OCI-LY1 (cell line): ENCODE results near the gene TMEM229B.

ENCODE experiments used
- H2AFZ ChIP-seq: fragments of 200-600 bp; sonication (generic), shearing (Covaris generic); 2 replicates; pipeline ENCODE4 v1.6.0; 2014; ENCODE audit warnings: antibody characterized with exemption, mild to moderate bottlenecking, low read length
- H3F3A ChIP-seq: fragments of 200-600 bp; sonication (generic), shearing (Covaris generic); 2 replicates; pipeline ENCODE4 v1.6.0; 2014; ENCODE audit warnings: mild to moderate bottlenecking, antibody characterized with exemption, low read length, moderate library complexity; ENCODE audit not compliant: insufficient read depth
- H3K27ac ChIP-seq: fragments of 200-600 bp; sonication (generic); 2 replicates; pipeline ENCODE4 v1.5.1; 2014; ENCODE audit warnings: low read length, mixed run types, mild to moderate bottlenecking, low read depth; ENCODE audit not compliant: poor library complexity, severe bottlenecking
- H3K27me3 ChIP-seq: fragments of 200-600 bp; sonication (generic); 2 replicates; pipeline ENCODE4 v1.6.0; 2014; ENCODE audit warnings: antibody characterized with exemption, mild to moderate bottlenecking, low read length, moderate library complexity; ENCODE audit not compliant: insufficient read depth
- H3K36me3 ChIP-seq: fragments of 200-600 bp; sonication (generic); 2 replicates; pipeline ENCODE4 v1.6.1; 2014; ENCODE audit warnings: mild to moderate bottlenecking, antibody characterized with exemption, low read length, moderate library complexity, mixed read lengths; ENCODE audit not compliant: insufficient read depth
- H3K4me1 ChIP-seq: fragments of 200-600 bp; sonication (generic); 2 replicates; pipeline ENCODE4 v1.5.1; 2014; ENCODE audit warnings: mild to moderate bottlenecking, low read length, moderate library complexity; ENCODE audit not compliant: insufficient read depth, severe bottlenecking
- H3K4me2 ChIP-seq: fragments of 200-600 bp; sonication (generic), shearing (Covaris generic); 2 replicates; pipeline ENCODE4 v1.6.1; 2014; ENCODE audit warnings: low read length
- H3K4me3 ChIP-seq: fragments of 200-600 bp; sonication (generic); 2 replicates; pipeline ENCODE4 v1.5.1; 2014; ENCODE audit warnings: low read length, low read depth, mild to moderate bottlenecking, mixed read lengths; ENCODE audit not compliant: poor library complexity, severe bottlenecking
- H3K79me2 ChIP-seq: fragments of 200-600 bp; shearing (Covaris generic); 2 replicates; pipeline ENCODE4 v1.6.1; 2016; ENCODE audit warnings: mixed run types, low read length, mixed read lengths; ENCODE audit not compliant: insufficient read depth
- H3K9ac ChIP-seq: fragments of 200-600 bp; sonication (generic), shearing (Covaris generic); 2 replicates; pipeline ENCODE4 v1.6.1; 2014; ENCODE audit warnings: mild to moderate bottlenecking, low read length, mixed read lengths
- H3K9me2 ChIP-seq: fragments of 200-600 bp; sonication (generic), shearing (Covaris generic); 2 replicates; pipeline ENCODE4 v1.6.1; 2014; ENCODE audit warnings: low read depth, mild to moderate bottlenecking, low read length, mixed read lengths
- H3K9me3 ChIP-seq: fragments of 200-600 bp; shearing (Covaris generic); 2 replicates; pipeline ENCODE4 v1.6.1; 2014; ENCODE audit warnings: low read length, mixed read lengths
- H4K20me1 ChIP-seq: fragments of 200-600 bp; sonication (generic), shearing (Covaris generic); 2 replicates; pipeline ENCODE4 v1.6.0; 2016; ENCODE audit warnings: mild to moderate bottlenecking, low read length; ENCODE audit not compliant: insufficient read depth
- CTCF ChIP-seq: fragments of 200-600 bp; sonication (generic), shearing (Covaris generic); IDR thresholded peaks from 2 replicates; pipeline ENCODE4 v1.5.1; 2017; ENCODE audit warnings: mild to moderate bottlenecking, antibody characterized with exemption, low read length, moderate library complexity, mixed read lengths
- EZH2 ChIP-seq: fragments of 200-600 bp; sonication (generic), shearing (Covaris generic); IDR thresholded peaks from 2 replicates; pipeline ENCODE4 v1.8.0; 2017; ENCODE audit warnings: borderline replicate concordance, mixed run types, mild to moderate bottlenecking, antibody characterized with exemption, low read length, moderate library complexity, mixed read lengths

TMEM229B gene

GRCh38 chr14:67529947-67530935 lies 41.7 kb upstream of the TMEM229B start:
- Histone ChIP-seq H3K79me2 (no peaks in the 10 kb centered on the region), H3K27ac (no peak overlapping the region), H2AFZ (no peak overlapping the region), H3F3A (no peaks in the 10 kb centered on the region), H3K36me3 (no peaks in the 10 kb centered on the region), H3K27me3 (no peaks in the 10 kb centered on the region), H3K9ac (no peak overlapping the region), H3K9me3 (no peaks in the 10 kb centered on the region), H3K4me2 (no peak overlapping the region), H3K4me1 (no peaks in the 10 kb centered on the region), H3K9me2 (no peaks in the 10 kb centered on the region), H4K20me1 (no peaks in the 10 kb centered on the region), H3K4me3 (no peak overlapping the region)
- TF ChIP-seq EZH2 (no peak), CTCF (no peak)

- no peaks in the 10 kb centered on the region for H3K27me3 ChIP-seq
- no peak overlapping the region for H3K9ac ChIP-seq
- no peaks in the 10 kb centered on the region for H4K20me1 ChIP-seq
- H3K27ac ChIP-seq, result no peak overlapping the region
- no peaks in the 10 kb centered on the region for H3F3A ChIP-seq
- no peaks in the 10 kb centered on the region for H3K36me3 ChIP-seq
- no peak overlapping the region for H2AFZ ChIP-seq
- H3K79me2 ChIP-seq, result no peaks in the 10 kb centered on the region
- no peak for TF ChIP-seq EZH2
- TF ChIP-seq CTCF, result no peak
- no peaks in the 10 kb centered on the region for H3K9me2 ChIP-seq
- H3K9me3 ChIP-seq, result no peaks in the 10 kb centered on the region
- H3K4me1 ChIP-seq, result no peaks in the 10 kb centered on the region
- H3K4me3 ChIP-seq, result no peak overlapping the region
- H3K4me2 ChIP-seq, result no peak overlapping the region
Observed at GRCh38 chr14:67528276-67528675, 39.8 kb upstream of the TMEM229B start.

- Histone ChIP-seq H3K27ac (no peak overlapping the region), H3K4me1 (no peaks in the 10 kb centered on the region), H3K4me2 (no peak overlapping the region), H3K27me3 (no peaks in the 10 kb centered on the region), H3K9me2 (no peaks in the 10 kb centered on the region), H3F3A (no peaks in the 10 kb centered on the region), H2AFZ (no peak overlapping the region), H4K20me1 (no peaks in the 10 kb centered on the region), H3K9me3 (no peaks in the 10 kb centered on the region), H3K36me3 (no peaks in the 10 kb centered on the region), H3K4me3 (no peak overlapping the region), H3K9ac (no peak overlapping the region), H3K79me2 (no peaks in the 10 kb centered on the region)
- TF ChIP-seq EZH2, result no peak
- TF ChIP-seq CTCF, result no peak
Observed at GRCh38 chr14:67527756-67528155, 39.2 kb upstream of the TMEM229B start.
